ENCODE results near the gene KRT17. TPM values are rescaled to one million over a fixed set of nuclear protein-coding genes. Genes with fewer than 3 reads are reported as not detected.

The KRT17 gene
- total RNA-seq, 1 experiment from 2014 or later, result 1.5 TPM

DNA sequence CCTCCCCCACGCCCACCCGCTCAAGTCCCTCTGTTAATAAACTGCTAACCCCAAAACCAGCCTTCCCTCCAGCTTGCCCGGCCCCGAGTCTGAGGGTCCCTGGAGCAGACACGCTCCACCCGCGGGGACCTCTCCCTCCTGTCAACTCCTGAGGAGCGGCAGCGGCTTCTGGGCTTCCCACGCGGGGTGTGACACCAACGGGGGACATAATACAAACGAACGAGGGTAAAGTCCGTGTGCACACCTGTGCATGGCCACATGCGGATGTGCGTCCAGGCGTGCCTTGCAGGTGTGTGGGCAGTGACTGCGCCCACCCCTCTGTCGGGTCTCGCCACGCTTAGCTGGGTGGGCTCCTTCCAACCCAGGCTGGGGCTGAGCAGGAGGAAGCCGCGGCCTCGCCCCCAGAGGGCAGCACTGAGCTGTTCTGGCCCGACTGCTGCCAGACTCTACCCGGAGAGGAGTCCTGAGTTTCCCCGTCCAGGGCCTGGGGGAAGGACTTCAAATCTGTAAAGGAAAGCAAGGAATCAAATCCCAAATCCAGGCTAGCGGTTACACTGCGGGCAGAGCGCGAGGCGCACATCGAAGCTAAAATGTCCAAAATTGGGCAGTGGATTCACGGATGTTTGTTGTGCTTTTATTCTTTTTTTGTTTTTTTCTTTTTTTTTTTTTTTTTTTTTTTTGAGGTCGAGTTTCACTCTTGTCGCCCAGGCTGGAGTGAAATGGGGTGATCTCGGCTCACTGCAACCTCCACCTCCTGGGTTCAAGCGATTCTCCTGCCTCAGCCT, 24.2 kb upstream of the KRT17 start:
- Mint-ChIP-seq H3K36me3 (ENCODE audit: insufficient read depth in 1 of 3, low read depth in 3 of 3) (no peaks in the 10 kb centered on the region; a peak in 1 of 7 replicates), H3K4me3 (peak overlapping the region; percentile 52 to 72), H3K9me3 (no peaks in the 10 kb centered on the region), H3K4me1 (peaks cover 9 to 14% of the 10 kb centered on the region in 2 experiments), H3K27ac (peak overlapping the region in 1 of 3 experiments; percentile 56; a peak in 1 of 7 replicates), H3K27me3 (ENCODE audit: low read depth) (peaks cover 3% of the 10 kb centered on the region)
- no peak overlapping the region for H3K4ac ChIP-seq (ENCODE audit: low read depth, low read length)
- WGBS (ENCODE audit: extremely low coverage, insufficient read length, low lambda C conversion rate), result no CpG with 5 or more reads among the region's 39 CpGs
- no peaks in the 10 kb centered on the region for H4K20me1 ChIP-seq (ENCODE audit: control insufficient read depth, insufficient read depth, insufficient read length)
- H3K27ac ChIP-seq (ENCODE audit: insufficient read length, low read depth, low read length), result no peak overlapping the region
- H4K5ac ChIP-seq (ENCODE audit: insufficient read length, low read depth, low read length), result no peak overlapping the region
- H3K23ac ChIP-seq (ENCODE audit: insufficient read length, low read depth, low read length), result no peak overlapping the region
- no peak overlapping the region for H2AK5ac ChIP-seq (ENCODE audit: insufficient read length, low read length)
- H3K4me1 ChIP-seq (ENCODE audit: insufficient read depth, low read length), result no peaks in the 10 kb centered on the region
- TF ChIP-seq, protein P1, sequence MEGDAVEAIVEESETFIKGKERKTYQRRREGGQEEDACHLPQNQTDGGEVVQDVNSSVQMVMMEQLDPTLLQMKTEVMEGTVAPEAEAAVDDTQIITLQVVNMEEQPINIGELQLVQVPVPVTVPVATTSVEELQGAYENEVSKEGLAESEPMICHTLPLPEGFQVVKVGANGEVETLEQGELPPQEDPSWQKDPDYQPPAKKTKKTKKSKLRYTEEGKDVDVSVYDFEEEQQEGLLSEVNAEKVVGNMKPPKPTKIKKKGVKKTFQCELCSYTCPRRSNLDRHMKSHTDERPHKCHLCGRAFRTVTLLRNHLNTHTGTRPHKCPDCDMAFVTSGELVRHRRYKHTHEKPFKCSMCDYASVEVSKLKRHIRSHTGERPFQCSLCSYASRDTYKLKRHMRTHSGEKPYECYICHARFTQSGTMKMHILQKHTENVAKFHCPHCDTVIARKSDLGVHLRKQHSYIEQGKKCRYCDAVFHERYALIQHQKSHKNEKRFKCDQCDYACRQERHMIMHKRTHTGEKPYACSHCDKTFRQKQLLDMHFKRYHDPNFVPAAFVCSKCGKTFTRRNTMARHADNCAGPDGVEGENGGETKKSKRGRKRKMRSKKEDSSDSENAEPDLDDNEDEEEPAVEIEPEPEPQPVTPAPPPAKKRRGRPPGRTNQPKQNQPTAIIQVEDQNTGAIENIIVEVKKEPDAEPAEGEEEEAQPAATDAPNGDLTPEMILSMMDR (conservative IDR thresholded peaks at IDR 0.05), result peak; percentile 95
- H3K27me3 ChIP-seq (ENCODE audit: insufficient read depth, low read length), result no peaks in the 10 kb centered on the region
- H4K8ac ChIP-seq (replicated peaks; ENCODE audit: insufficient read length, low read depth, low read length), result no peak overlapping the region
- no peak overlapping the region for H4K91ac ChIP-seq (ENCODE audit: insufficient read length, low read depth, low read length)
- no peak overlapping the region for H3T11ph ChIP-seq (ENCODE audit: low read length)
- H3K56ac ChIP-seq (ENCODE audit: insufficient read length, low read depth, low read length), result no peak overlapping the region
- no peak overlapping the region for H3K14ac ChIP-seq (ENCODE audit: insufficient read depth, low read length)
- H2AFZ ChIP-seq (ENCODE audit: low read length), result no peak overlapping the region
- no peak overlapping the region for H2BK5ac ChIP-seq (ENCODE audit: insufficient read length, low read length)
- DNase-seq, result peak; percentile 95
- no peak overlapping the region for H2BK15ac ChIP-seq (ENCODE audit: low read depth, low read length)
- H2BK12ac ChIP-seq (ENCODE audit: insufficient read length, low read depth, low read length), result no peak overlapping the region
- no peak overlapping the region for H3K18ac ChIP-seq (ENCODE audit: insufficient read length, low read depth, low read length)
- no peaks in the 10 kb centered on the region for H3K79me2 ChIP-seq (ENCODE audit: insufficient read depth, low read length)
- H2BK120ac ChIP-seq (ENCODE audit: low read depth, low read length, poor library complexity, severe bottlenecking), result no peak overlapping the region
- H3K9ac ChIP-seq (ENCODE audit: extremely low read depth, insufficient read length, low read length), result no peak overlapping the region
- no peaks in the 10 kb centered on the region for H3K9me3 ChIP-seq (ENCODE audit: control insufficient read depth, low read depth, low read length)
- H3K4me2 ChIP-seq (ENCODE audit: insufficient read depth, insufficient read length, low read length), result peak overlapping the region; percentile 45
- no peak overlapping the region for H2BK20ac ChIP-seq (ENCODE audit: low read depth, low read length, poor library complexity, severe bottlenecking)
- no peaks in the 10 kb centered on the region for H3K79me1 ChIP-seq (ENCODE audit: insufficient read depth, low read depth, low read length, poor library complexity, severe bottlenecking)
- peaks cover 7% of the 10 kb centered on the region for H3K23me2 ChIP-seq (ENCODE audit: insufficient read length, low read depth, low read length, poor library complexity, severe bottlenecking)
